Bronchial epithelial cell (primary cell): ENCODE results near the gene LRRC27. TPM values are rescaled to one million over a fixed set of nuclear protein-coding genes. Genes with fewer than 3 reads are reported as not detected.

Experiments
- DNase-seq: peaks from one replicate; pipeline ENCODE4 v3.0.0-alpha.2; 2010; ENCODE audit warnings: low read depth
- FAIRE-seq: peaks from 2 replicates; lab custom pipeline; 2011; peaks lifted over from hg19 to GRCh38; lab: Jason Lieb, UNC
- H3K27me3 ChIP-seq: 2 replicates; pipeline ENCODE4 v1.5.1; 2011; ENCODE audit warnings: low read length; ENCODE audit not compliant: control insufficient read depth, insufficient read depth
- H3K36me3 ChIP-seq: 2 replicates; pipeline ENCODE4 v1.5.1; 2011; ENCODE audit warnings: low read length; ENCODE audit not compliant: control insufficient read depth, insufficient read depth
- H3K4me3 ChIP-seq: 2 replicates; pipeline ENCODE4 v1.5.1; 2011; ENCODE audit warnings: mild to moderate bottlenecking, low read depth, low read length, control low read depth
- CTCF ChIP-seq: IDR thresholded peaks from 2 replicates; pipeline ENCODE4 v1.5.1; 2011; ENCODE audit warnings: mild to moderate bottlenecking, moderate library complexity, low read length, control low read depth, inconsistent platforms; ENCODE audit not compliant: insufficient read depth, severe bottlenecking
- total RNA-seq: library from RNA; depleted of rRNA; stranded (reverse); fragments of >200 nt; gene quantifications from 2 replicates; pipeline ENCODE4 v1.2.1, GENCODE V29; 2014

LRRC27 gene
- total RNA-seq, 1 donor from 2014 or later, result 4.7 TPM

DNA sequence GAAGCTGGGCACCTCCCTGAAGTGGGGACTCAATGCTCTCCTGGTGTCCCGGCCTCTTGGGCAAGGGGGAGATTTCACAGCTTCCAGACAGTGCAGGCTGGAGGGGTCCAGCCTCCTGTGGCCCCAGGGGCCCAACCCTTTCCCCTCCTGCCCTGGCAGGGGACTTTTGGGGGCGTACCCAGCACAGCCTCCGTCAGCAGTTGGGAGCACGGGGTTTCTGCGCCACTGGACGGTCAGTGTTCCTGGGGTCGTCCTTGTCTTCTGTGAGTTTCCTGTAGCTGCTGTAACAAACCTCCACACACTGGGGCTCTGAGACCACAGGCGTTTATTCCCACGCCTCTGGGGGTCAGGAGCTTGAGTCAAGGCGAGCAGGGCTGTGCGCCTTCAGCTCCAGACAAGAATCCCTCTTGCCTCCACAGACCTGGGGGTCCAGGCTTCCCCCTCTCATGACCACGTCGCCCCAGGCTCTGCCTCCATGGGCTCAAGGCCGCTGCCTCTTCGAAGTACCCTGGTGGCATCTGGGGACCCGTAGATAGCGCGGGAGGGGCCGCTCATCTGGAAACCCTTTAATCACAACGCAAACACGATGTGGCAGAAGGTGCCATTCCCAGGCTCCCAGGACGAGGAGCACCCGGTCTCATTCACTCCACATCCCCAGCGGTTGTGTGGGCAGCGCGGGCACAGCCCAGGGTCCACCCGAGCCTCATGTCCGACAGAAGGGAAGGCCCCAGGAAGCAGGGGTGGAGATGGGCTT, 79.0 kb downstream of the LRRC27 start:
- peaks cover 19% of the 10 kb centered on the region for H3K36me3 ChIP-seq
- H3K4me3 ChIP-seq, result no peak overlapping the region
- DNase-seq, result no peak
- H3K27me3 ChIP-seq, result no peaks in the 10 kb centered on the region
- FAIRE-seq, result no peak
- TF ChIP-seq CTCF, result no peak

DNA sequence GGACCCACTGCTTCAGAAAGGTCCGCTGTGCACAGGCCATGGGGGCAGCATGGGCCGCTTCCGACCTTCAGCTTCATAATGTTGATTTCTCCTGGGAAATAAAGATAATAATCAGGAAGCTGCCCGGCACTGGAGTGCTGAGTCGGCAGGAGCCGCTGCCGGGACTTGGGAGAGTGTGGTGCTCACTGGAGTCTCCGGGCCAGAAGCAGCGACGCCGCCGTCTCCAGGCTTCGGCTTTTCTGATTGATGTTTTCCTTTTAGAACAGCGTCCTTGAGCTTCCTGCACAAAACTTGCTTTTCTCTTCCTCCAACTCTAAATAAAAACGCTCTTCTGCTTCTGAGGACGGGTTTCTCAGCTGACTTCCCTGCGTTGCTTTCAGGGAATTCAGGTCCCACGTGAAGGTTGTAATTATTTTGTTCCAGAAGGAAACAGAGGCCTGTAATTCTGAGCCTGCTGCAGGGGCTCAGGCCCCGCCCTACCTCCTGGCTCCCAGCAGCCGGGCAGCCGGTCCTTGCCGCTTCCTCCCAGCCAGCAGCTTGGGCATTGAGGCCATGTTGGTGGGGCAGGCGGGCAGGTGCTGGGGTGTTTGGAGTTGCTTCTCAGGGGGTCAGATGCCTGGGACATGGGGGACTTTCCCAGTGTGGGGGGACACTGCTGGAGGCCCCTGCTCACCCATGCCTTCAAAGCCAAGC, 79.7 kb downstream of the LRRC27 start:
- FAIRE-seq, result no peak
- H3K36me3 ChIP-seq, result peaks cover 13% of the 10 kb centered on the region
- no peaks in the 10 kb centered on the region for H3K27me3 ChIP-seq
- no peak overlapping the region for H3K4me3 ChIP-seq
- no peak for TF ChIP-seq CTCF
- DNase-seq, result no peak

DNA sequence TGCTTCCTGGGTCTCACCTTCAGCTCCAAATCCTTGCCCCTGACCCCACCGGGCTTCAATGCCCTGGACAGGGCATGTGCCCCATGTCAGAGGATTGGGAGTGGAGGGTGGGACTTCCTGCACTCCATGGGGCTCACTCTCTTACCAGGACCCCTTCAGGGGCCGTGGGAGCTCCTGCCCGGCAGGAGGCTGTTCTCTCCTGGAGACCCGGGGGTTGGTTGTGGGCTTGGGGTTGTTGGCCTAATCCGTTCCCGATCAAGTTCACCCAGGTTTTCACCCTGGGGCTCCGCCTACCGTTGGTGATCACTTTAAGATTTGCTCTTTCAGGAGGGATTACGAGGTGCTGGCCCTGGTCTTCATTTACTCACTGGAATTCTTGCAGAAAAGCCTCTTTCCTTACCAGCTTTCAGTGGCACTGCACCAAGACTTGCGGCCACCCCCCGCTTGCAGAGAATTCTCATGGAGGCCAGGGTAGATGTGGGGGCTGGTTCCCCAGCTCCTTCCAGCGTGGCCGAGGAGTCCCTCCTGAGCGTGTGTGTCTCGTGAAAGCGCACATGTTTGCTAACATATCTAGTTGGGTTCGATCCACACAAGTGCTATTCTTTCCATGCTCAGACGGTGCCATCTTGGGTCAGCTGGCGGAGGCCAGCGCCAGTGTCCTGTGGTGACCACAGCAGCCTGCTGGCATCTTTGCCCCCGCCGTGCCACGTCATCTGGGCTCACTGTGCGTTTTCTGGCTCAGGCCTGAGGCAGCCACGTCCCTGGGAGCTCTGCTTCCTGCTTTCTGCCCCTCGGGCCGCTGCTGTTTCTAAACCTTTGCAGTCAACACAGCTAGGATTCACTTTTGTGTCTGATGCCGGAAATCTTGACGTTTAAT, 80.6 kb downstream of the LRRC27 start:
- no peak for TF ChIP-seq CTCF
- Histone ChIP-seq H3K4me3 (no peak overlapping the region), H3K36me3 (peaks cover 11% of the 10 kb centered on the region), H3K27me3 (no peaks in the 10 kb centered on the region)
- FAIRE-seq (no peak), DNase-seq (no peak)

DNA sequence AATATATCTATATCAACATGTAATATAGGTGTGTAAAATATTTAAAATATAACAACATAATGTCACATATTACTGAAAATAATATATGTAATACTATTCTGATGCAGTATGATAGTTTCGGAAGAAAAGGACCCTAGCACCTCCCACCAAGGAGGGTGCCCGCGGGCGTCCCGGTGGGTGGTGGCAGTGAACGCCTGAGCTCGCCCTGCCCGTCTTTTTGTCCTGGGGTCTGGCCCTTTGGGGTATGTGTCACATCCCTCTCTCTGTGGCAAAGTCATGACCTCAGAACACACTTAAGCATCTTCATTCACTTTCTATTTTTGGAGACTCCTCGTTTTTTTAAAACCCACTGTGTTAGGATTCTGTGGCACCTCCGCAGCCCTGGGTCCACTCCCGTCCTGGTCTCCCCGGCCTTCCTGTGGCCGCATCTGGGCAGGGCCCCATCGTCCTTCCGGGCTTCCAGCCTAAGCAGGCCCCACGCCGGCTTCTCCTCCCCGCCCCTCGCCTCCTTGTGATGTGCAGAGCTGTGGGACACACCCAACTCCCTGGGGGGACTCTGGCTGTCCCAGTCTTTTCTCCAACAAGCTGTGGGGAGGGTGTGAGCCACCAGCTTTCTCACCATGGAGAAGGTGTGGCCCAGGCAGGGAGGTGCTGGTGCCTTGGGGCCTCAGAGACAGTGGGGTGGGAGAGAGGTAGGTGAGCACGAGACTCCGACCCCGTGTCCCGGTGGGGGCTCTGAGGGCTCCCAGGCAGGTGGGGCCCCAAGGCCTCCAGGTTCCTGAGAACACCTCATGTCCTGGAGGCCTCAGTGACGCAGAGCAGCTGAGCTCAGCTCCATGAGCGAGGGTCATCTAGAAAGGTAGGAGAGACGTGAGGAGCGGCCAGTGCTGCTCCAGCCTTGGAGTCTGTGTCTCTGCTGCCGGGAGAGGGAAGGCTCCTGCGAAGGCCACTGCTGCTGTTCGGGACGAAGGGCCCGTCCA, 81.5 kb downstream of the LRRC27 start:
- TF ChIP-seq CTCF, result no peak
- H3K4me3 ChIP-seq, result no peak overlapping the region
- peaks cover 11% of the 10 kb centered on the region for H3K36me3 ChIP-seq
- no peaks in the 10 kb centered on the region for H3K27me3 ChIP-seq
- FAIRE-seq (no peak), DNase-seq (no peak)

DNA sequence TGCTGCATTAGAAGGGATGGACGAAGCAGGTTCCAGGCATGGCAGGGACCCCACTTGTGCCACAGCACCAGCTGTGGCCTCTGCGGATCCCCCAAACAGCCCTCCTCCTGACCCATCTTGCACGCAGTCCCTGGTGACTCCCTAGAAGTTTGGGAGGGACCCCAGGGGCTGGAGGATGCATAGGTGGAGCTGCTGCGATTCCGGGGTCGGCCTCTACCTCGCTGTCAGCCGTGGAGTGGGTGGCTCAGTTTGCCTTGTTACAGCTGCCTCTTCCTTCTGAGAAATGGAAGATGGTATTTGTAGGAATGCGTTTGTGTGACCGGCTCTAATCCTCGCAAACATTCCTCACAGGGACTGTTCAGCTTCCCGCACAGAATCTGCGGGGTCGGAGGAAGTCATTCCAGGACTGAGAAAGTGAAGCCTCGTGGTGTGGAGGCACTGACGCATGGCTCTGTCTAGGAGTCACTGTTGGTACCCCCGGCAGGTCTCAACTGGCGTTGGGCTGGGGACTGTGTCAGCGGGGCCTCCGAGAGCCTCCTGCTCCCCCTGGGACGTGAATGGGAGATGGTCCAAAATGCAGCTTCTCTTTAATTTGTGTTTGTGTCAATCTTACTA, 82.5 kb downstream of the LRRC27 start:
- Histone ChIP-seq H3K36me3 (peaks cover 11% of the 10 kb centered on the region), H3K27me3 (no peaks in the 10 kb centered on the region), H3K4me3 (no peak overlapping the region)
- FAIRE-seq, result peak; percentile 40
- TF ChIP-seq CTCF, result no peak
- DNase-seq, result no peak
